ENCODE data around the gene GPC6.

GPC6 gene

DNA sequence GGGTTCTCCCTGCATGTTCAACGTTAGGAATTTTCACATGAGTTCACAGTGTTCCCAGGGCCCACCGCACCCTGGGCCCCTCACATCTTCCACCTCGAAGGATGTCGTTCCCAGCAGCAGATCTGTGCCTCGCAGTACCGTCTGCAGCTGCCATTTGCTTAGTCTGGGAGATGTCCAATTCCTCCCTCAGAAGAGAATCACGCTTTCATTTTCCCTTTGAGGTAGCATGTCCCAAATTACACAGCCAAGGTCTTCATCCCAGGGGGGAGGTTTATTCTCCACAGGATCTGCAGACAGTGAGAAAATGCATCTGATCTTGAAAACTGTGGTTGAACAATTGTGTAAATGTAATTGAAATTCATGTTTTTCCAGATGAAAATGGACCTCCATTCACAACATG is 1102.7 kb downstream of the GPC6 start:
- no peaks in the 10 kb centered on the region for H3F3A ChIP-seq (ENCODE audit: low read depth)
- H4K20me1 ChIP-seq (ENCODE audit: insufficient read depth, low read length, poor library complexity, severe bottlenecking), result no peaks in the 10 kb centered on the region
- no peak overlapping the region for H3K4me2 ChIP-seq (ENCODE audit: low read depth, low read length, poor library complexity, severe bottlenecking)
- H3K36me3 ChIP-seq (ENCODE audit: insufficient read depth, low read length), result no peaks in the 10 kb centered on the region
- H2AFZ ChIP-seq (ENCODE audit: low read length), result no peak overlapping the region
- no peak overlapping the region for H3K9ac ChIP-seq (ENCODE audit: low read depth, low read length, poor library complexity, severe bottlenecking)
- peaks cover 46% of the 10 kb centered on the region for H3K27me3 ChIP-seq (ENCODE audit: insufficient read depth, low read length, poor library complexity, severe bottlenecking)
- H3K4me3 ChIP-seq (ENCODE audit: low read length, poor library complexity, severe bottlenecking), result no peak overlapping the region
- no peaks in the 10 kb centered on the region for H3K79me2 ChIP-seq (ENCODE audit: insufficient read depth, low read length)
- H3K9me3 ChIP-seq (ENCODE audit: insufficient read depth, low read depth, low read length), result no peaks in the 10 kb centered on the region
- H3K9me2 ChIP-seq (replicated peaks; ENCODE audit: low read depth, low read length), result no peaks in the 10 kb centered on the region
- peaks cover 15% of the 10 kb centered on the region for H3K4me1 ChIP-seq (ENCODE audit: insufficient read depth, low read length, poor library complexity, severe bottlenecking)
- TF ChIP-seq, protein P1, sequence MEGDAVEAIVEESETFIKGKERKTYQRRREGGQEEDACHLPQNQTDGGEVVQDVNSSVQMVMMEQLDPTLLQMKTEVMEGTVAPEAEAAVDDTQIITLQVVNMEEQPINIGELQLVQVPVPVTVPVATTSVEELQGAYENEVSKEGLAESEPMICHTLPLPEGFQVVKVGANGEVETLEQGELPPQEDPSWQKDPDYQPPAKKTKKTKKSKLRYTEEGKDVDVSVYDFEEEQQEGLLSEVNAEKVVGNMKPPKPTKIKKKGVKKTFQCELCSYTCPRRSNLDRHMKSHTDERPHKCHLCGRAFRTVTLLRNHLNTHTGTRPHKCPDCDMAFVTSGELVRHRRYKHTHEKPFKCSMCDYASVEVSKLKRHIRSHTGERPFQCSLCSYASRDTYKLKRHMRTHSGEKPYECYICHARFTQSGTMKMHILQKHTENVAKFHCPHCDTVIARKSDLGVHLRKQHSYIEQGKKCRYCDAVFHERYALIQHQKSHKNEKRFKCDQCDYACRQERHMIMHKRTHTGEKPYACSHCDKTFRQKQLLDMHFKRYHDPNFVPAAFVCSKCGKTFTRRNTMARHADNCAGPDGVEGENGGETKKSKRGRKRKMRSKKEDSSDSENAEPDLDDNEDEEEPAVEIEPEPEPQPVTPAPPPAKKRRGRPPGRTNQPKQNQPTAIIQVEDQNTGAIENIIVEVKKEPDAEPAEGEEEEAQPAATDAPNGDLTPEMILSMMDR (conservative IDR thresholded peaks at IDR 0.05; ENCODE audit: low read length), result no peak
- TF ChIP-seq EZH2phosphoT487 (IDR thresholded peaks at IDR 0.05; ENCODE audit: borderline replicate concordance), result no peak

DNA sequence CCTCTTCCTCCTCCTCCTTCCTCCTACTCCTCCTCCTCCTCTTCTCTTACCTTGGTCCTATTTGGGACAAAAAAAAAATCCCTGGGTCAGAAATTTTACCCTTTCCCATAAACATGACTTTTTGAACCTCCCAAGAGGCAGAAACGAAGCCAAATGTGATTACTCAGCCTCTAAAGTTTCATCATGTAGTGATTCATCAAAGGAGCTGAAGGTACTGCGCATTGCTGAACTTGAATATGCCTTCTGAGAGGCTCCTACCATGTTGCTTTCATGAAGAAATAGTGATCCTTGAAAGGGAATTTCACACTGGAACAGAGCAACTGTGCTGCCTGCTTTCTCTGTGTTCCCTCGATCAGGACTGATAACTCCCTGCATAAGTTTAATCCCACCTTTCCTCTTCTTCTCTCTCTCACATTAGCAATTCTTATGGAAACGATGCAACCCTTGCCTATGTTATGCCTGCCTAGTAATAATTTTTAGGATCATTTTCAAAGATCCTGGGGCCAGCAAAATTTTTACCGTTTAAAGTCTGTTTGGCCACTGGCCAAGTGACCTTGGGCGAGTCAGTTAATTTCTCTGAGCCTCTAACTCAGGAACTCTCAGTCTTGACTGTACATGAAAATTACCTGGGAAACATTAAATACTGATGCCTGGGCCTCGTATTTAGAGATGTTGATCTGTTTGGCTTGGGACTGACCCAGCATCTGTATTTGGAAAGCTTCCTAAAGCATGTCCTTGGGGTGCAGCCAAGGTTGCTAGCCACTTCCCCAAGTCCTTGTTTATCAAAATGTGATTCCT is 1103.3 kb downstream of the GPC6 start:
- Histone ChIP-seq H3K9me2 (replicated peaks; ENCODE audit: low read depth, low read length) (no peaks in the 10 kb centered on the region), H3F3A (ENCODE audit: low read depth) (no peaks in the 10 kb centered on the region), H3K9ac (ENCODE audit: low read depth, low read length, poor library complexity, severe bottlenecking) (no peak overlapping the region), H3K36me3 (ENCODE audit: insufficient read depth, low read length) (no peaks in the 10 kb centered on the region), H3K27me3 (ENCODE audit: insufficient read depth, low read length, poor library complexity, severe bottlenecking) (peaks cover 53% of the 10 kb centered on the region), H3K4me3 (ENCODE audit: low read length, poor library complexity, severe bottlenecking) (no peak overlapping the region), H3K79me2 (ENCODE audit: insufficient read depth, low read length) (no peaks in the 10 kb centered on the region), H4K20me1 (ENCODE audit: insufficient read depth, low read length, poor library complexity, severe bottlenecking) (no peaks in the 10 kb centered on the region), H2AFZ (ENCODE audit: low read length) (no peak overlapping the region), H3K4me1 (ENCODE audit: insufficient read depth, low read length, poor library complexity, severe bottlenecking) (peaks cover 13% of the 10 kb centered on the region), H3K9me3 (ENCODE audit: insufficient read depth, low read depth, low read length) (no peaks in the 10 kb centered on the region), H3K4me2 (ENCODE audit: low read depth, low read length, poor library complexity, severe bottlenecking) (no peak overlapping the region)
- TF ChIP-seq EZH2phosphoT487 (IDR thresholded peaks at IDR 0.05; ENCODE audit: borderline replicate concordance), result no peak
- TF ChIP-seq, protein P1 (conservative IDR thresholded peaks at IDR 0.05; ENCODE audit: low read length), result no peak

DNA sequence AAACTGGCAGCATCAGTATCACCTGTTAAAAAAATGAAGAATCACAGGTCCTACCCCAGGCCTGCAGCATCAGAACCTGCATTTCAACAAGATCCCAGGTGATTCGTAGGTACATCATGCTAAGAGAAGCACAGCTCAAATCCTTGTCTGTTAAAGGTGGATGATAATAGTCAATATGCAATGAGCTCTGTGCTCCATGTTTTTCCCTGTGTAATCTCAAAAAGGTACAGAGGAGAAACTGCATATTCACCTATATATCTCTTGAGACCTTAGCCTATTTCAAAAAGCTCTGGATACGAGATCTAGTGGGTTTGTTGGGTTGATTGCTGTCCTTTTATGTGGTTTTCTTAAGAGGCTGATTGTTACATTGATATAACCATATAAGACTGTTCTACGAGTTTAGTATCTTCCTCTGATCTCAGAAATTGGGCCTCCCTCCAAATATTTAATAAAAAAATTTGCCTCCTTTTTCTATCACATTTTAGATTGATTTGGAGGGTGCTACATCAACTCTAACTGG is 1104.0 kb downstream of the GPC6 start:
- H3K9me2 ChIP-seq (replicated peaks; ENCODE audit: low read depth, low read length), result no peaks in the 10 kb centered on the region
- H3K9ac ChIP-seq (ENCODE audit: low read depth, low read length, poor library complexity, severe bottlenecking), result no peak overlapping the region
- TF ChIP-seq EZH2phosphoT487 (IDR thresholded peaks at IDR 0.05; ENCODE audit: borderline replicate concordance), result no peak
- TF ChIP-seq, protein P1 (conservative IDR thresholded peaks at IDR 0.05; ENCODE audit: low read length), result no peak
- H2AFZ ChIP-seq (ENCODE audit: low read length), result no peak overlapping the region
- H3K36me3 ChIP-seq (ENCODE audit: insufficient read depth, low read length), result no peaks in the 10 kb centered on the region
- H3F3A ChIP-seq (ENCODE audit: low read depth), result no peaks in the 10 kb centered on the region
- H3K79me2 ChIP-seq (ENCODE audit: insufficient read depth, low read length), result no peaks in the 10 kb centered on the region
- no peak overlapping the region for H3K4me2 ChIP-seq (ENCODE audit: low read depth, low read length, poor library complexity, severe bottlenecking)
- H3K9me3 ChIP-seq (ENCODE audit: insufficient read depth, low read depth, low read length), result no peaks in the 10 kb centered on the region
- H4K20me1 ChIP-seq (ENCODE audit: insufficient read depth, low read length, poor library complexity, severe bottlenecking), result no peaks in the 10 kb centered on the region
- H3K4me1 ChIP-seq (ENCODE audit: insufficient read depth, low read length, poor library complexity, severe bottlenecking), result peaks cover 13% of the 10 kb centered on the region
- peaks cover 59% of the 10 kb centered on the region for H3K27me3 ChIP-seq (ENCODE audit: insufficient read depth, low read length, poor library complexity, severe bottlenecking)
- H3K4me3 ChIP-seq (ENCODE audit: low read length, poor library complexity, severe bottlenecking), result no peak overlapping the region
